ENCODE data around the gene BTBD9. TPM values are rescaled to one million over a fixed set of nuclear protein-coding genes. Genes with fewer than 3 reads are reported as not detected.

The BTBD9 gene
- total RNA-seq, 2 experiments from 2014 or later = 6.8 to 7.0 TPM

- peaks cover 3% of the 10 kb centered on the region for H3K36me3 Mint-ChIP-seq
- no peak for DNase-seq
- H3K27me3 Mint-ChIP-seq = no peaks in the 10 kb centered on the region
- H3K4me1 Mint-ChIP-seq = no peaks in the 10 kb centered on the region
- no peaks in the 10 kb centered on the region for H3K9me3 Mint-ChIP-seq
- H3K27ac Mint-ChIP-seq = no peak overlapping the region
- H3K4me3 Mint-ChIP-seq = no peak overlapping the region
These were observed 222.2 kb downstream of the BTBD9 start for GRCh38 chr6:38417521-38417920.

GRCh38 chr6:38415231-38416005 lies 224.3 kb downstream of the BTBD9 start:
- Mint-ChIP-seq H3K36me3 (peaks cover 4% of the 10 kb centered on the region), H3K27ac (no peak overlapping the region), H3K27me3 (no peaks in the 10 kb centered on the region), H3K9me3 (no peaks in the 10 kb centered on the region), H3K4me3 (no peak overlapping the region), H3K4me1 (no peaks in the 10 kb centered on the region)
- no peak for DNase-seq

GRCh38 chr6:38413102-38413800 lies 226.5 kb downstream of the BTBD9 start:
- Mint-ChIP-seq H3K27ac (no peak overlapping the region), H3K4me3 (no peak overlapping the region), H3K27me3 (no peaks in the 10 kb centered on the region), H3K9me3 (no peaks in the 10 kb centered on the region), H3K36me3 (peaks cover 4% of the 10 kb centered on the region), H3K4me1 (peaks cover 1% of the 10 kb centered on the region)
- DNase-seq = no peak

- H3K4me1 Mint-ChIP-seq = peaks cover 15% of the 10 kb centered on the region
- H3K27me3 Mint-ChIP-seq = no peaks in the 10 kb centered on the region
- peaks cover 2% of the 10 kb centered on the region for H3K36me3 Mint-ChIP-seq
- DNase-seq = no peak
- H3K4me3 Mint-ChIP-seq = no peak overlapping the region
- H3K9me3 Mint-ChIP-seq = no peaks in the 10 kb centered on the region
- H3K27ac Mint-ChIP-seq = no peak overlapping the region
These were observed 232.5 kb downstream of the BTBD9 start for GRCh38 chr6:38407192-38407591.

GRCh38 chr6:38406096-38406495 lies 233.6 kb downstream of the BTBD9 start:
- Mint-ChIP-seq H3K27me3 (no peaks in the 10 kb centered on the region), H3K9me3 (no peaks in the 10 kb centered on the region), H3K4me3 (no peak overlapping the region), H3K36me3 (peaks cover 3% of the 10 kb centered on the region), H3K27ac (no peak overlapping the region), H3K4me1 (peaks cover 15% of the 10 kb centered on the region)
- no peak for DNase-seq

GRCh38 chr6:38404900-38405556 lies 234.7 kb downstream of the BTBD9 start:
- no peak for DNase-seq
- no peak overlapping the region for H3K4me3 Mint-ChIP-seq

GRCh38 chr6:38404355-38404754 lies 235.4 kb downstream of the BTBD9 start:
- no peak for DNase-seq
- Mint-ChIP-seq H3K4me1 (peaks cover 15% of the 10 kb centered on the region), H3K27ac (no peak overlapping the region), H3K9me3 (no peaks in the 10 kb centered on the region), H3K4me3 (no peak overlapping the region), H3K36me3 (peaks cover 2% of the 10 kb centered on the region), H3K27me3 (no peaks in the 10 kb centered on the region)

More at GRCh38 chr6:38404900-38405556, 234.7 kb downstream of the BTBD9 start:
- Mint-ChIP-seq H3K36me3 (peaks cover 2% of the 10 kb centered on the region), H3K9me3 (no peaks in the 10 kb centered on the region), H3K27me3 (no peaks in the 10 kb centered on the region), H3K27ac (no peak overlapping the region), H3K4me1 (peaks cover 15% of the 10 kb centered on the region)

GRCh38 chr6:38403548-38403947 lies 236.2 kb downstream of the BTBD9 start:
- H3K27ac Mint-ChIP-seq = no peak overlapping the region
- H3K27me3 Mint-ChIP-seq = no peaks in the 10 kb centered on the region
- peaks cover 15% of the 10 kb centered on the region for H3K4me1 Mint-ChIP-seq
- H3K36me3 Mint-ChIP-seq = peaks cover 2% of the 10 kb centered on the region
- DNase-seq = no peak
- no peak overlapping the region for H3K4me3 Mint-ChIP-seq
- H3K9me3 Mint-ChIP-seq = no peaks in the 10 kb centered on the region

GRCh38 chr6:38400764-38401163 lies 239.0 kb downstream of the BTBD9 start:
- Mint-ChIP-seq H3K36me3 (peaks cover 9% of the 10 kb centered on the region), H3K27ac (no peak overlapping the region), H3K4me3 (no peak overlapping the region), H3K9me3 (no peaks in the 10 kb centered on the region), H3K4me1 (peaks cover 10% of the 10 kb centered on the region), H3K27me3 (no peaks in the 10 kb centered on the region)
- DNase-seq = no peak

- no peaks in the 10 kb centered on the region for H3K9me3 Mint-ChIP-seq
- peaks cover 10% of the 10 kb centered on the region for H3K4me1 Mint-ChIP-seq
- H3K27me3 Mint-ChIP-seq = no peaks in the 10 kb centered on the region
These were observed 239.6 kb downstream of the BTBD9 start for GRCh38 chr6:38400101-38400500.

GRCh38 chr6:38396209-38396608 lies 243.5 kb downstream of the BTBD9 start:
- H3K36me3 Mint-ChIP-seq = peaks cover 10% of the 10 kb centered on the region
- no peaks in the 10 kb centered on the region for H3K27me3 Mint-ChIP-seq
- no peak for DNase-seq
- H3K4me3 Mint-ChIP-seq = no peak overlapping the region
- H3K27ac Mint-ChIP-seq = no peak overlapping the region
- no peaks in the 10 kb centered on the region for H3K9me3 Mint-ChIP-seq
- peaks cover under 1% of the 10 kb centered on the region for H3K4me1 Mint-ChIP-seq

More at GRCh38 chr6:38400101-38400500, 239.6 kb downstream of the BTBD9 start:
- Mint-ChIP-seq H3K4me3 (no peak overlapping the region), H3K36me3 (peaks cover 9% of the 10 kb centered on the region), H3K27ac (no peak overlapping the region)
- DNase-seq = no peak

GRCh38 chr6:38393986-38394385 lies 245.7 kb downstream of the BTBD9 start:
- Mint-ChIP-seq H3K27me3 (no peaks in the 10 kb centered on the region), H3K4me3 (no peak overlapping the region), H3K9me3 (no peaks in the 10 kb centered on the region), H3K4me1 (peaks cover 5% of the 10 kb centered on the region), H3K36me3 (peaks cover 10% of the 10 kb centered on the region), H3K27ac (no peak overlapping the region)
- DNase-seq = no peak

- H3K36me3 Mint-ChIP-seq = peaks cover 4% of the 10 kb centered on the region
- no peaks in the 10 kb centered on the region for H3K9me3 Mint-ChIP-seq
- no peak overlapping the region for H3K4me3 Mint-ChIP-seq
- H3K27me3 Mint-ChIP-seq = no peaks in the 10 kb centered on the region
- no peak for DNase-seq
- H3K4me1 Mint-ChIP-seq = peaks cover 5% of the 10 kb centered on the region
- H3K27ac Mint-ChIP-seq = no peak overlapping the region
These were observed 247.8 kb downstream of the BTBD9 start for GRCh38 chr6:38391626-38392579.

- H3K4me1 Mint-ChIP-seq = peaks cover 5% of the 10 kb centered on the region
- DNase-seq = no peak
- no peaks in the 10 kb centered on the region for H3K27me3 Mint-ChIP-seq
- H3K27ac Mint-ChIP-seq = no peak overlapping the region
- H3K36me3 Mint-ChIP-seq = peaks cover 4% of the 10 kb centered on the region
- no peak overlapping the region for H3K4me3 Mint-ChIP-seq
- no peaks in the 10 kb centered on the region for H3K9me3 Mint-ChIP-seq
These were observed 248.5 kb downstream of the BTBD9 start for GRCh38 chr6:38391206-38391605.
